Neutrophil (primary cell): Measurements from ENCODE around the gene STXBP2.

Experiments used
- H3K27ac ChIP-seq: fragments of 200-600 bp; sonication (generic); 2 replicates; pipeline ENCODE4 v1.5.1; 2016; ENCODE audit warnings: mild to moderate bottlenecking, moderate library complexity
- H3K27me3 ChIP-seq: fragments of 200-600 bp; sonication (generic); 2 replicates; pipeline ENCODE4 v1.6.0; 2016; ENCODE audit warnings: mild to moderate bottlenecking
- H3K36me3 ChIP-seq: fragments of 200-600 bp; sonication (generic); 2 replicates; pipeline ENCODE4 v1.5.1; 2017
- H3K4me1 ChIP-seq, 2 experiments: fragments of 200-600 bp in 1 of 2; sonication (generic) in 1 of 2; 1 replicate in 1 of 2; 2 replicates in 1 of 2; pipeline versions ENCODE4 v1.5.1 to v1.6.1; 2013 to 2016; ENCODE audit warnings: low read depth in 1 of 2, low read length in 1 of 2, mild to moderate bottlenecking in 1 of 2, moderate library complexity in 1 of 2; ENCODE audit not compliant: control insufficient read depth in 1 of 2, insufficient read depth in 1 of 2
- H3K4me3 ChIP-seq, 2 experiments: fragments of 200-600 bp in 1 of 2; sonication (generic) in 1 of 2; 1 replicate in 1 of 2; 2 replicates in 1 of 2; pipeline ENCODE4 v1.5.1; 2013 to 2016; ENCODE audit warnings: low read depth in 1 of 2, low read length in 1 of 2, mild to moderate bottlenecking in 1 of 2, moderate library complexity in 1 of 2
- H3K9me3 ChIP-seq: fragments of 200-600 bp; sonication (generic); 2 replicates; pipeline ENCODE4 v1.5.1; 2016
- CTCF ChIP-seq: fragments of 200-600 bp; sonication (generic); IDR thresholded peaks from 2 replicates; pipeline ENCODE4 v1.5.1; 2016; ENCODE audit warnings: antibody characterized with exemption

Gene STXBP2

GRCh38 chr19:7636691-7637373 lies at the start of gene STXBP2:
TSS of gene STXBP2 (plus strand) at chr19:7637110. CDS start at chr19:7637150, 40 bp downstream.
- TF ChIP-seq CTCF = peak; percentile 91
- Histone ChIP-seq H3K27me3 (no peaks in the 10 kb centered on the region), H3K27ac (peak within 1 kb of the TSS; percentile 98), H3K9me3 (no peaks in the 10 kb centered on the region), H3K36me3 (peaks cover 43% of the 10 kb centered on the region), H3K4me1 (peaks cover 37 to 49% of the 10 kb centered on the region in 2 experiments), H3K4me3 (peak within 1 kb of the TSS; percentile 87 to 95)

- Histone ChIP-seq H3K4me1 (no peaks in the 10 kb centered on the region), H3K27me3 (peaks cover 56% of the 10 kb centered on the region), H3K9me3 (no peaks in the 10 kb centered on the region), H3K4me3 (no peak overlapping the region), H3K27ac (no peak overlapping the region), H3K36me3 (no peaks in the 10 kb centered on the region)
- TF ChIP-seq CTCF = no peak
These were observed 47.1 kb upstream of the STXBP2 start for GRCh38 chr19:7589822-7590221.

- Histone ChIP-seq H3K27ac (no peak overlapping the region), H3K4me1 (no peaks in the 10 kb centered on the region), H3K4me3 (no peak overlapping the region), H3K36me3 (no peaks in the 10 kb centered on the region), H3K27me3 (peaks cover 61% of the 10 kb centered on the region), H3K9me3 (no peaks in the 10 kb centered on the region)
- TF ChIP-seq CTCF = no peak
These were observed 46.7 kb upstream of the STXBP2 start for GRCh38 chr19:7590256-7590655.

- H3K27me3 ChIP-seq = peaks cover 75% of the 10 kb centered on the region
These were observed 41.3 kb upstream of the STXBP2 start, which contains the start of gene CAMSAP3 for GRCh38 chr19:7595466-7596133. TSS of gene CAMSAP3 (plus strand) at chr19:7595863. CDS start at chr19:7596003, 140 bp downstream.

More at GRCh38 chr19:7595466-7596133, 41.3 kb upstream of the STXBP2 start, which contains the start of gene CAMSAP3:
- H3K27ac ChIP-seq = no peak within 1 kb of the TSS
- no peak within 1 kb of the TSS for H3K4me3 ChIP-seq
- H3K36me3 ChIP-seq = no peaks in the 10 kb centered on the region
- H3K9me3 ChIP-seq = no peaks in the 10 kb centered on the region
- TF ChIP-seq CTCF = no peak
- H3K4me1 ChIP-seq = peaks cover 0 to 4% of the 10 kb centered on the region in 2 experiments
